ENCODE results near the gene PHACTR1. TPM values are rescaled to one million over a fixed set of nuclear protein-coding genes. Genes with fewer than 3 reads are reported as not detected.

The PHACTR1 gene
- total RNA-seq, 1 donor from 2014 or later, result 8.4 TPM

DNA sequence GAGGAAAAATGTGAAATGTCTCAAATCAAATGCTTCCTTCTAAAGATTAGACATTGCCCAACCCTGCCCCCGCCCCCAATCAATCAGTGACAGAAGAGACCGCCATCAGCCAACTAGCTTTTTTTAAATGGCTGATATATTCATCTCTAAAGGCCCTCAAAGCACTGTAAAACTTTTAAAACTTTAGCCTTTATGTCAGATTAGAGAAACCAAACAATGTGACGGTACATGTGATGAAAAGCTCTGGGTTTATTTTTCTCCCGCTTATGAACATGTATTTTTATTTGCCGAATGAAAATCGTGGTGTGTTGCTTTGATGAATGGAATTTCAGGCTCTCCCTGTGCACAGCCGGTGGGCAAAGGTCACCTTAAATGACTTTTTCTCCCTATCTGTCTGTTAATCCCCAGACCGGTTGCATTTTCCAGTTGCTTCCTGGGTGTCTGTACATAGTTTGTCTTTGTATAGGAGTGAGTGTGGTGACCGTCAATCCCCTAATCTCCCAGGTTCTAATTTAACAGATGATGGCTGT, 573.3 kb downstream of the PHACTR1 start:
- Histone ChIP-seq H3K36me3 (peaks cover 39 to 47% of the 10 kb centered on the region in 2 donors), H3K4me3 (no peak overlapping the region), H3K9me3 (no peaks in the 10 kb centered on the region), H3K27me3 (no peaks in the 10 kb centered on the region), H3K27ac (peak overlapping the region; percentile 3 to 50), H3K4me1 (peaks cover 0 to 6% of the 10 kb centered on the region in 2 donors)
- TF ChIP-seq, protein P1, sequence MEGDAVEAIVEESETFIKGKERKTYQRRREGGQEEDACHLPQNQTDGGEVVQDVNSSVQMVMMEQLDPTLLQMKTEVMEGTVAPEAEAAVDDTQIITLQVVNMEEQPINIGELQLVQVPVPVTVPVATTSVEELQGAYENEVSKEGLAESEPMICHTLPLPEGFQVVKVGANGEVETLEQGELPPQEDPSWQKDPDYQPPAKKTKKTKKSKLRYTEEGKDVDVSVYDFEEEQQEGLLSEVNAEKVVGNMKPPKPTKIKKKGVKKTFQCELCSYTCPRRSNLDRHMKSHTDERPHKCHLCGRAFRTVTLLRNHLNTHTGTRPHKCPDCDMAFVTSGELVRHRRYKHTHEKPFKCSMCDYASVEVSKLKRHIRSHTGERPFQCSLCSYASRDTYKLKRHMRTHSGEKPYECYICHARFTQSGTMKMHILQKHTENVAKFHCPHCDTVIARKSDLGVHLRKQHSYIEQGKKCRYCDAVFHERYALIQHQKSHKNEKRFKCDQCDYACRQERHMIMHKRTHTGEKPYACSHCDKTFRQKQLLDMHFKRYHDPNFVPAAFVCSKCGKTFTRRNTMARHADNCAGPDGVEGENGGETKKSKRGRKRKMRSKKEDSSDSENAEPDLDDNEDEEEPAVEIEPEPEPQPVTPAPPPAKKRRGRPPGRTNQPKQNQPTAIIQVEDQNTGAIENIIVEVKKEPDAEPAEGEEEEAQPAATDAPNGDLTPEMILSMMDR (IDR thresholded peaks at IDR 0.05), result no peak
- intact Hi-C loops (cut with DNase I), result no loop called here
- peak in 1 of 2 donors; percentile 58 for DNase-seq (ENCODE audit: low spot score in 2 of 2)

DNA sequence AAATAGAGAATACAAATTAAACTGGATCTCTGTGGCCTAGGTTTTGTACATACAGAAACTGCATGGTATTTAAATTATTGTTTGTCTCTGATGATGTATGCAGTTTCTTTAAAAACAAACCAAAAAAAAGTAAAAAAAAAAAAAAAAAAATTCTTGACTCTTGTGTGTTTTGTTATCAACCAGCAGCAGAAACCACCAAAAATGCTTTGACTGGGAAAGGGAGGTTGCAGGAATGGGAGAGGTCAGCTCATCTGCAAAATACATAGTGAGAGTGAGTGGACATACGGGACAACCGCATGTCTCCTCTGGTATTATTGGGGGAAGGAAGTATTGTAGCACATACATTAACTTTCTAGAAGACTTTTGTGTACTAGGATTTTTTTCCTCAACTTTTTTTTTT, 573.8 kb downstream of the PHACTR1 start:
- intact Hi-C loops (cut with DNase I), result no loop called here
- no peaks in the 10 kb centered on the region for H3K27me3 ChIP-seq
- peak in 1 of 2 donors; percentile 33 for DNase-seq (ENCODE audit: low spot score in 2 of 2)
- TF ChIP-seq, protein P1 (IDR thresholded peaks at IDR 0.05), result no peak
- H3K36me3 ChIP-seq, result peaks cover 36 to 42% of the 10 kb centered on the region in 2 donors
- H3K9me3 ChIP-seq, result no peaks in the 10 kb centered on the region
- no peak overlapping the region for H3K27ac ChIP-seq
- H3K4me3 ChIP-seq, result no peak overlapping the region
- H3K4me1 ChIP-seq, result peaks cover 0 to 6% of the 10 kb centered on the region in 2 donors

DNA sequence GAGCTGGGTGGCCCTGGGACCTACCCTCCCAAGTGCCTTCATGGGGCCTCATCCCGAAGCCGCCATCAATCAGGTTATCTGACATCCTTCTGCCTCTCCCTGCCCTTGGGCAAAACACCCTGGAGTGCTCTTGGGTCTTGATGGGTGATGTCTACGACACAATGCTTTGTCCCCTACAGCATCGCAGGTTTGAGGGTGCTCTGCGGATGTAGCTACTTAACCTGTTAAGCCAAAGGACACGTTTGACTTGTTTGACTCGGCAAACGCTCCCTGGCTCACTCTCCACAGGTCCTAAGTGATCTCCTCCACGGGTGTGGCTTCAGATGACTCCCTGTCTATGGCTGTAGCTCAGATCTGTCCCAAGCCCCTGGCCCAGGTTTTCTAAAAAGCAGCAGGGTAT, 576.2 kb downstream of the PHACTR1 start:
- Histone ChIP-seq H3K27ac (no peak overlapping the region), H3K4me3 (no peak overlapping the region), H3K36me3 (peaks cover 16 to 17% of the 10 kb centered on the region in 2 donors), H3K9me3 (no peaks in the 10 kb centered on the region), H3K27me3 (no peaks in the 10 kb centered on the region), H3K4me1 (peaks cover 0 to 6% of the 10 kb centered on the region in 2 donors)
- DNase-seq (ENCODE audit: low spot score in 2 of 2), result peak in 1 of 2 donors; percentile 54
- TF ChIP-seq, protein P1 (IDR thresholded peaks at IDR 0.05), result no peak
- intact Hi-C loops (cut with DNase I), result no loop called here

DNA sequence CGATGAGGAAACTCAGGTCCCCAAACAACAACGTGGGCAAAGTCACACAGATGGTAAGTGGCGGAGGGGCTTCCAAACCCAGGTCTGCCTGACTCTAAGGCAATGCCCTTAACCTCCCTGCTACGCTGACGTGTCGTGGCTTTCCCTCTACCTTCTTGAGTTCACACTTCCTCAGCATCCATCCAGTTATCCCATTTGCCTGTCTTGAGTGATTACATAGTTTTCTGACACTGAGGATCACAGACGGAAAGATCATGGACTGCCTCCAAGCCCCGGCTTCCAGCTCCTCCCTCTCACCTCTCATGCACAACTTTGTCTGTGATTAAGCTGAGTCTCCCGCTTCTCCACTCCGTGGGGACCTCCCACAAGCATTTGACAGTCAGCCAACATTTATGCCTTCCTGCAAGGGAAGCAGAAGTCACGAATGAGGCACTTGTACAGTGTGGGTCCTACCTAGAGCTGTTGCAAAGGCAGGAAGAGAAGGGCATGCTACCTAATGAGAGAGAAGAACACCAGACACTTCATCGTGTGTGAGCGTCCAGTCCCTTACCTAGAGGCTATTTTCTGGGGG, 578.0 kb downstream of the PHACTR1 start:
- Histone ChIP-seq H3K4me3 (no peak overlapping the region), H3K36me3 (peaks cover 15 to 16% of the 10 kb centered on the region in 2 donors), H3K9me3 (no peaks in the 10 kb centered on the region), H3K27ac (no peak overlapping the region), H3K27me3 (no peaks in the 10 kb centered on the region), H3K4me1 (peaks cover 0 to under 1% of the 10 kb centered on the region in 2 donors)
- TF ChIP-seq, protein P1 (IDR thresholded peaks at IDR 0.05), result no peak
- peak in 1 of 2 donors; percentile 25 for DNase-seq (ENCODE audit: low spot score in 2 of 2)
- intact Hi-C loops (cut with DNase I), result no loop called here

DNA sequence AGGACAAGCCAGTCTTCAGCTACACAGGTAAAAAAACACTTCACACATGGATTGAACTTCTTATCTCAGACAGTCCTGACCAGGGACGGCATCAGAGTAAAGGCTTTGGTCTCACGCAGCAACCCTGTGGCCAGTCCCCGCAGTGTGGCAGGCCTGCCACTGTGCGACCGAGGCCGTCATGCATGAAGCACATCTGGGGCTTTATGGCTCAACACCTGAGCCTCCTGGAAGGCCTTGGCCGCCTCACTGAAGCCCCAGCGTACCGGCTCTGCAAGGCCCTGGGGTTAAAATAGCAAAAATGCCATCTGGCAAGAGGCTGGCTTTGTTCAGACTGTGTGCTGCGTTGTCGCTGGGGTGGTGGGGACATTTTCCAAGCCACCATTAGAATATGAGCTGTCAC, 579.0 kb downstream of the PHACTR1 start:
- Histone ChIP-seq H3K4me1 (no peaks in the 10 kb centered on the region), H3K4me3 (no peak overlapping the region), H3K36me3 (peaks cover 15 to 16% of the 10 kb centered on the region in 2 donors), H3K27me3 (no peaks in the 10 kb centered on the region), H3K9me3 (no peaks in the 10 kb centered on the region), H3K27ac (no peak overlapping the region)
- TF ChIP-seq, protein P1 (IDR thresholded peaks at IDR 0.05), result no peak
- DNase-seq (ENCODE audit: low spot score in 2 of 2), result no peak
- intact Hi-C loops (cut with DNase I), result no loop called here

All from ascending aorta (tissue), 2 donors.